HG03469 (cell line): ENCODE results near the gene RAB23.
"Not testable (repeated sequence)": the region's sequence is repeated elsewhere in the genome, so short reads cannot be mapped to it uniquely, and the experiment has no call there.

ENCODE experiments used
- ATAC-seq: cut with Tn5 transposase; IDR thresholded peaks from one replicate; pipeline ENCODE4 v1.9.1; 2021; ENCODE audit warnings: mild to moderate bottlenecking, moderate library complexity, moderate number of reproducible peaks; ENCODE audit not compliant: unreplicated experiment

RAB23 gene

GRCh38 chr6:57243954-57244353 is 21.8 kb upstream of the RAB23 start:
- ATAC-seq: no peak

GRCh38 chr6:57243526-57243925 is 21.4 kb upstream of the RAB23 start:
- ATAC-seq: not testable (repeated sequence)

GRCh38 chr6:57242505-57242904 is 20.4 kb upstream of the RAB23 start:
- ATAC-seq: no peak

GRCh38 chr6:57226221-57226620 is 4.1 kb upstream of the RAB23 start:
- no peak for ATAC-seq

GRCh38 chr6:57224769-57225515 is 2.8 kb upstream of the RAB23 start:
- ATAC-seq: no peak

- ATAC-seq: no peak
Observed at GRCh38 chr6:57222743-57223077, 603 bp upstream of the RAB23 start.

- ATAC-seq: peak; percentile 28
Observed at GRCh38 chr6:57221191-57221935, 744 bp downstream of the RAB23 start.

- no peak for ATAC-seq
Observed at GRCh38 chr6:57220083-57220703, 1.9 kb downstream of the RAB23 start.

- ATAC-seq: no peak
Observed at GRCh38 chr6:57217270-57217669, 4.8 kb downstream of the RAB23 start.

GRCh38 chr6:57216235-57217101 is 5.6 kb downstream of the RAB23 start:
- ATAC-seq: no peak

- no peak for ATAC-seq
Observed at GRCh38 chr6:57215260-57215659, 6.8 kb downstream of the RAB23 start.

- no peak for ATAC-seq
Observed at GRCh38 chr6:57210060-57210459, 12.0 kb downstream of the RAB23 start.

- no peak for ATAC-seq
Observed at GRCh38 chr6:57209030-57209429, 13.1 kb downstream of the RAB23 start.

- ATAC-seq: no peak
Observed at GRCh38 chr6:57207872-57208271, 14.2 kb downstream of the RAB23 start.

GRCh38 chr6:57207141-57207540 is 15.0 kb downstream of the RAB23 start:
- no peak for ATAC-seq

GRCh38 chr6:57205550-57206328 is 16.4 kb downstream of the RAB23 start:
- no peak for ATAC-seq

GRCh38 chr6:57201718-57202117 is 20.4 kb downstream of the RAB23 start:
- no peak for ATAC-seq

- ATAC-seq: no peak
Observed at GRCh38 chr6:57198926-57199636, 23.0 kb downstream of the RAB23 start.

GRCh38 chr6:57195457-57195856 is 26.6 kb downstream of the RAB23 start:
- no peak for ATAC-seq

GRCh38 chr6:57193177-57193576 is 28.9 kb downstream of the RAB23 start:
- no peak for ATAC-seq
